ENCODE results near the gene TNFAIP3. TPM values are rescaled to one million over a fixed set of nuclear protein-coding genes. Genes with fewer than 3 reads are reported as not detected.

Gene TNFAIP3
- total and polyA plus RNA-seq, 2 of the 8 experiments (the other 6 are each of a cell fraction or from before 2014, with no cell fraction given): 1.6 to 2.0 TPM

GRCh38 chr6:137869549-137870307 is 2.7 kb downstream of the TNFAIP3 start:
- H3K36me3 ChIP-seq (ENCODE audit: control insufficient read depth in 2 of 4, insufficient read depth in 4 of 4, low read length in 3 of 4): 0 out of 8 replicates have a peak, but pooled peaks cover 0 to 2% (median 0%) of the 10 kb centered on the region in 4 experiments
- ChIA-PET POLR2A (ENCODE audit: partially characterized antibody) (interaction anchor here (1.4 kb wide), 1 partner anchor 9 kb away, joined by 3 read pairs; no protein-coding TSS in a partner anchor), CTCF (ENCODE audit: partially characterized antibody) (interaction anchor here (0.6 to 6.6 kb wide), 11 partner anchors 10 to 515 kb away, joined by 3 to 52 read pairs (median 6); no protein-coding TSS in a partner anchor)
- H3K4me2 ChIP-seq (ENCODE audit: insufficient read depth in 1 of 2, low read depth in 2 of 2, low read length in 2 of 2): no peak overlapping the region
- H3K9me3 ChIP-seq (ENCODE audit: insufficient read depth in 2 of 2, low read depth in 1 of 2, low read length in 1 of 2): no peaks in the 10 kb centered on the region
- no peak overlapping the region for H3K4me3 ChIP-seq (ENCODE audit: extremely low read depth in 1 of 4, insufficient read depth in 2 of 4, low read depth in 3 of 4, low read length in 4 of 4)
- H3K18ac ChIP-seq (ENCODE audit: extremely low read depth, low read length): no peak overlapping the region
- H3K23me2 ChIP-seq (ENCODE audit: low read depth, low read length): peaks cover 12% of the 10 kb centered on the region
- H4K91ac ChIP-seq (replicated peaks; ENCODE audit: insufficient read length, low read length): no peak overlapping the region
- H3K23ac ChIP-seq (ENCODE audit: insufficient read length): no peak overlapping the region
- DNase-seq (ENCODE audit: low read depth in 1 of 2, low spot score in 2 of 2) (no peak), FAIRE-seq (no peak)
- no peak overlapping the region for H3K4ac ChIP-seq (replicated peaks; ENCODE audit: insufficient read length, low read depth, low read length)
- H3K27ac ChIP-seq (ENCODE audit: low read depth, low read length): no peak overlapping the region
- H2BK5ac ChIP-seq (ENCODE audit: low read depth, low read length): no peak overlapping the region
- H2BK20ac ChIP-seq (ENCODE audit: low read length): no peak overlapping the region
- no peak overlapping the region for H3K14ac ChIP-seq (ENCODE audit: insufficient read length)
- H2BK12ac ChIP-seq (ENCODE audit: low read depth, low read length): no peak overlapping the region
- 86% methylated on average over 3 of the region's 3 CpGs; no CpG with 5 or more reads in 1 of the 2 experiments for WGBS, 2 experiments (ENCODE audit: extremely low coverage in 1 of 2, insufficient coverage in 1 of 2, insufficient read length in 1 of 2, insufficient replicate concordance in 2 of 2, low coverage in 1 of 2, low lambda C conversion rate in 2 of 2, missing lambda C conversion rate in 1 of 2)
- no peak overlapping the region for H3K9ac ChIP-seq (replicated peaks in 1 of 4; ENCODE audit: extremely low read depth in 1 of 4, low read depth in 3 of 4, low read length in 3 of 4)
- H2AK5ac ChIP-seq (ENCODE audit: low read depth, low read length): no peak overlapping the region
- H3K27me3 ChIP-seq (replicated peaks in 1 of 4; ENCODE audit: control insufficient read depth in 3 of 4, extremely low read depth in 1 of 4, insufficient read depth in 3 of 4, low read length in 3 of 4): peaks cover 0 to 16% (median 8%) of the 10 kb centered on the region in 4 experiments; a peak in 5 of 7 replicates
- peaks cover 5 to 17% (median 9%) of the 10 kb centered on the region in 4 experiments for H3K4me1 ChIP-seq (replicated peaks in 1 of 4; ENCODE audit: control insufficient read depth in 3 of 4, insufficient read depth in 4 of 4, low read length in 3 of 4)
- no peak overlapping the region for H4K5ac ChIP-seq (ENCODE audit: insufficient read length, low read depth, low read length)
- no peak overlapping the region for H2AFZ ChIP-seq (ENCODE audit: low read length)
- no peaks in the 10 kb centered on the region for H4K20me1 ChIP-seq (replicated peaks in 1 of 2; ENCODE audit: control insufficient read depth in 1 of 2, insufficient read depth in 2 of 2, low read length in 2 of 2)
- TF ChIP-seq SIRT6 (IDR thresholded peaks at IDR 0.05; ENCODE audit: low read length) (no peak), RAD21 (IDR thresholded peaks at IDR 0.05 in 1 of 2, conservative IDR thresholded peaks at IDR 0.05 in 1 of 2; ENCODE audit: low read depth in 2 of 2, low read length in 2 of 2) (no peak)
- no peak overlapping the region for H4K8ac ChIP-seq (ENCODE audit: extremely low read depth, insufficient read depth, low read length)
- H3K56ac ChIP-seq (replicated peaks; ENCODE audit: insufficient read length, low read depth, low read length): no peak overlapping the region
- no peaks in the 10 kb centered on the region; the same call in 1 of the 2 replicates for H3K79me1 ChIP-seq (ENCODE audit: low read depth, low read length)
- H2BK120ac ChIP-seq (replicated peaks; ENCODE audit: low read depth, low read length): no peak overlapping the region
- no peaks in the 10 kb centered on the region for H3K79me2 ChIP-seq (ENCODE audit: control insufficient read depth in 1 of 2, insufficient read depth in 2 of 2, low read length in 2 of 2)
- H2BK15ac ChIP-seq (ENCODE audit: low read length): no peak overlapping the region
